Upper lobe of left lung (tissue), 4 donors: ENCODE measurements around the gene IRF1.

ENCODE experiments used
- EP300 ChIP-seq, 4 donors: sonication (generic); formaldehyde crosslinking; IDR thresholded peaks; one replicate each; pipeline ENCODE4 v1.5.1; 2017; ENCODE audit warnings: antibody characterized with exemption in 4 of 4, control low read depth in 2 of 4
- POLR2A ChIP-seq, 4 donors: fragments of 450-650 bp; IDR thresholded peaks; one replicate each; pipeline ENCODE4 v1.5.1; 2016 to 2017; ENCODE audit warnings: antibody characterized with exemption in 4 of 4, mild to moderate bottlenecking in 2 of 4
- POLR2AphosphoS5 ChIP-seq, 2 donors: sonication (generic); formaldehyde crosslinking; IDR thresholded peaks; one replicate each; pipeline ENCODE4 v1.5.1; 2017; ENCODE audit warnings: antibody characterized with exemption in 2 of 2
- TF ChIP-seq, protein P1 (sequence below), 6 experiments: fragments of 450-650 bp in 4 of 6; fragments of 200-600 bp in 2 of 6; sonication (generic) in 2 of 6; IDR thresholded peaks; one replicate each; pipeline ENCODE4 v1.5.1; 2016 to 2019; ENCODE audit warnings: antibody characterized with exemption in 6 of 6

DNA sequence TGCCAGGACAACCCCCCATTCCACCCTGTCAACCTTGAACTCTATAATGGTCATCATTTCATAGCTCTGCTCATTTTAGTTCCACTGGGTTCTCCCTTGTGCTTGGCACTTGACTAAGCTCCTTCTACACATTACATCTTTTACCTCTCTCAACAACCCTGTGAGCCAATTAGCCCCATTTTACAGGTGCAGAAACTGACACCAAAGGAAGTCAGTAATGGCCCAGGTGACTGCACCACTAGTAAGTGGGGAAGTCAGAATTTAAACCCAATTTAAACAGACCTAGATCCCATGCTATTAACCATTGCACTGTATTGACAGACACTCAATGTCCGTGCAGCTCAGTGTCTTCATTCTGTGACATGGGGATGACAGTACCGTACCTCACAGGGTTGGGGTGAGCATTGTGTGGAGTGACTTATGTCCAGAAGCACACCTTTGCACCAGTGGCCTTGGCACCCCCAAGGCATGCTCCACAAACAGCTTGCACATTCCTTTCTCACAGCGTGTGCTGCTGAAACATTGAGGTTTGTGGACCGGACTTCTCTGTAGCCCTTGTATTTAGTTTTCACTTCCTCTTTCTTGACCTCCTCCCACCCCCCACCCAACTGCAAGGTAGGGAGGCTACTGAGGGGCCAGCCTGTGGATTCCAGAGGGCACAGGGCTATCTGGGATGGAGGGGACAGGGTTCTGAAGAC lies 23.1 kb downstream of the IRF1 start:
- TF ChIP-seq, protein P1, sequence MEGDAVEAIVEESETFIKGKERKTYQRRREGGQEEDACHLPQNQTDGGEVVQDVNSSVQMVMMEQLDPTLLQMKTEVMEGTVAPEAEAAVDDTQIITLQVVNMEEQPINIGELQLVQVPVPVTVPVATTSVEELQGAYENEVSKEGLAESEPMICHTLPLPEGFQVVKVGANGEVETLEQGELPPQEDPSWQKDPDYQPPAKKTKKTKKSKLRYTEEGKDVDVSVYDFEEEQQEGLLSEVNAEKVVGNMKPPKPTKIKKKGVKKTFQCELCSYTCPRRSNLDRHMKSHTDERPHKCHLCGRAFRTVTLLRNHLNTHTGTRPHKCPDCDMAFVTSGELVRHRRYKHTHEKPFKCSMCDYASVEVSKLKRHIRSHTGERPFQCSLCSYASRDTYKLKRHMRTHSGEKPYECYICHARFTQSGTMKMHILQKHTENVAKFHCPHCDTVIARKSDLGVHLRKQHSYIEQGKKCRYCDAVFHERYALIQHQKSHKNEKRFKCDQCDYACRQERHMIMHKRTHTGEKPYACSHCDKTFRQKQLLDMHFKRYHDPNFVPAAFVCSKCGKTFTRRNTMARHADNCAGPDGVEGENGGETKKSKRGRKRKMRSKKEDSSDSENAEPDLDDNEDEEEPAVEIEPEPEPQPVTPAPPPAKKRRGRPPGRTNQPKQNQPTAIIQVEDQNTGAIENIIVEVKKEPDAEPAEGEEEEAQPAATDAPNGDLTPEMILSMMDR (IDR thresholded peaks at IDR 0.05): no peak
- TF ChIP-seq POLR2AphosphoS5 (IDR thresholded peaks at IDR 0.05) (no peak), EP300 (IDR thresholded peaks at IDR 0.05) (no peak), POLR2A (IDR thresholded peaks at IDR 0.05) (no peak)
